GM21529 (cell line): ENCODE measurements around the gene HOXA5.
A peak's percentile ranks its signal among the peaks of the same experiment; 100 is the strongest.

Source experiments
- ATAC-seq: cut with Tn5 transposase; IDR thresholded peaks from one replicate; pipeline ENCODE4 v1.9.1; 2021; ENCODE audit not compliant: unreplicated experiment

Gene HOXA5

DNA sequence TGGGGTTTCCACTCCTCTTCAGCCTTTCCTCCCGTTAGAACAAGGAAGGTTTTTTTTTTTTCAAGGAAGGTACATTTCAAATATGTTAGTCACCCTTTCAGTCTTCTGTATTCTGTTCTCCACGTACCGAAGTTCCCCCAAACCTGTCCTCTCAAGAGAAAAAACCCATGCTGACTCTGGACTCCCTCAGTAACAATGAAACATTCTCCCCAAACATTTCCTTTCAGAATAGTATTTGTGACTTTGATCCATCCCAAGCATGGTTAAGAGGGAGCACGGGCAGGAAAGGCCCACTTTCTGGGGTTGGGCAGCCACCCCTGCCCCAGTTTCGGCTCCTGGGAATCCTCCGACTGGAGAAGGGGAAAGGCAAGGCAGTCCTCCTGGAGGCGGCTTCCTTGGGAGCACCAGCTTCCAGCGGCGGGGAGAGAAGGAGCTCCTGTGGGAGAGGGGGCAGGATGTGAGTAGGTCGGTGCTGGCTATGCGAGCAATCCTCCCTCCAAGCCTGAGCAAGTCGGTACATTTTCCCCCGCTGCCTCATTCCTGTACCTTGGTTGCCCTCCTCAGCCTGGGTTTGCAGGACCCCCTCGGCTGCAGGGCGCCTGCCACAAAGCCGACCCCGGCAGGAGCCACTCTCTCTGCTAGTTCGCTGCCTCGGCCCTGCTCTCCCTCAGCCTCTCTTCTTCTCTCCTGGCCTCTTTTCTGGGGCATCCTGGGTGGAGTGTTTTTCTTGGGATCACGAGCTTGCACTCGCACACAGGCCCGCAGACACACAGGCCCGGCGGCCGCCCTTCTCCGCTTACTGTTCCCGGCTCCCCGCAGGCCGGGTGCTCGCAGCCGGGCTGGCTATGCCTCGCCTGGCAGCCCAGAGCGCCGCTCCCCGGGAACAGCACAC is 45.5 kb downstream of the HOXA5 start:
- ATAC-seq = no peak

DNA sequence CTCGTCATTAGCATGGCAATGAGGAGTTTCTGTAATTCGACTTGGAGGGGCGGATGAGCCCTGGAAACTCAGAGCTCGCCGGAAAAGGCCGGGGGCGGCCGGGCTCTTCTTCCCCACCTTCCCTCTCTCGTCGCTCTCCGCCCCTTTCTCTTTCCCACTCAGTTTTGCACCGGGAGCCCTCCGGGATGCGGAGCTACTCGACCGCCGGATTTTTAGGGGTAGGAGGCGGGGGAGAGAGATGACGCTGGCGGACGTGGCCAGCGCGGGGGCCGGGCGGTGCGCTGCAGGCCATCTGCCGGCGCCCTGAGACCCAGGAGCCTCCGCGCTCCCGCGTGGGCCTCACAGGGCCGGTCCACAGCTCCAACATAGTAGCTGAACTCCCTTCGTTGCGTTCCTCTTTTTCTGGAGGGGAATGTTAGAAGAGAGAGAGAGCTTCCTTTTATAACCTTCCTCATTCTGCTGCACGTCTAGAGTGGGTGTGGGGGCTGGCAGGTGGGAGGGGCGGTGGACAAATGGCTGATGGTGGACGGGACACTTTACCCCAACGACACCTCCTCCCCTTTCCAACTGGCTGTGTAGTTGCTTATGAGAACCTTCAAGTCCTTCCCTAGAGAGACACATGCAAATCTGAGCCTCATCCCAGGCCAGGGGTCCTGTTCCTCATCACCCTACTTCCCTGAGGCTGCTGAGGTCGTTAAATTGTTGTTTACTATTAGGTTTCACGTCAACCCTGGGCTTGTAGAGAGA is 46.5 kb downstream of the HOXA5 start:
- ATAC-seq = peak; percentile 11

DNA sequence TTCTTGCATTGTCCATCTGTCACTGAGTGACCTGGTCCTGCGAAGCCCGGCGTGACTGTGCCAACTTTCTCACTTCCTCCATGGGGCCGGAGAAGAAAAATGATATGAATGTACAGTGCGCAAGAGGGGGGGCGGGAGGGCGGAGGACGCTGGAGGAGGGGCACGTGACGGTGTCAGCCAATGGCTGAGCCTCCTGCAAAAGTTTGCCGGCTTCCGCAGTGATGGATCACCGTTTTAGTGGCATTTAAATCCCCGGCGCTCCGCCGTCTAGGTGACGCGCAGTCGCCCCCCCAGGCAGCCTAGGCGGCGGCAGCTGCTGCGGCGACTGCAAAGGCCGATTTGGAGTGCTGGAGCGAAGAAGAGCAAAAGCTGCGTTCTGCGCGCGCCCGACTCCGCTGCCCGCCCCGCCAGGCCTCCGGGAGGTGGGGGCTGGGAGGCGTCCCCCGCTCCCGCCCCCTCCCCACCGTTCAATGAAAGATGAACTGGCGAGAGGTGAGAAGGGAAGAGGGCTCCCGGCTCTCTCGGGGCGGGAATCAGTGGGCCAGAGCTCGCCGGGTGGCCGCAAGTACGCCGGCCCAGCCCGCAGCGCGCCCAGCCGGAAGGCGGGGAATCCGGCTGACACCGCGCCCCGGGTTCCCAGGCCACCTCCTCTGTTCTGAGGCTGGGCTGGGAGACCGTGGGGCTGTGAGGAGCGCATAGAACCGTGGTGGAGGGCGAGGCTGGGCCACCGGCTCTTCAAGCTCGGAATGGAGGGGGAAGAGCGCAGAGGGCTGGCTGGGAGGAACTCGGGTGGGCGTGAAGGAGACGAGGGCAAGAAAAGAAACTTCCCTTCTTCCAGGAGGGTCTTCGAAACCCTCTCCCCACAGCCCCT is 47.3 kb downstream of the HOXA5 start, which contains the start of gene HOXA1:
Gene HOXA1 (minus strand): TSS at position 104 of the 871 bp plus-strand sequence. CDS start 88 bp downstream, at position 16.
- peak; percentile 86 for ATAC-seq

DNA sequence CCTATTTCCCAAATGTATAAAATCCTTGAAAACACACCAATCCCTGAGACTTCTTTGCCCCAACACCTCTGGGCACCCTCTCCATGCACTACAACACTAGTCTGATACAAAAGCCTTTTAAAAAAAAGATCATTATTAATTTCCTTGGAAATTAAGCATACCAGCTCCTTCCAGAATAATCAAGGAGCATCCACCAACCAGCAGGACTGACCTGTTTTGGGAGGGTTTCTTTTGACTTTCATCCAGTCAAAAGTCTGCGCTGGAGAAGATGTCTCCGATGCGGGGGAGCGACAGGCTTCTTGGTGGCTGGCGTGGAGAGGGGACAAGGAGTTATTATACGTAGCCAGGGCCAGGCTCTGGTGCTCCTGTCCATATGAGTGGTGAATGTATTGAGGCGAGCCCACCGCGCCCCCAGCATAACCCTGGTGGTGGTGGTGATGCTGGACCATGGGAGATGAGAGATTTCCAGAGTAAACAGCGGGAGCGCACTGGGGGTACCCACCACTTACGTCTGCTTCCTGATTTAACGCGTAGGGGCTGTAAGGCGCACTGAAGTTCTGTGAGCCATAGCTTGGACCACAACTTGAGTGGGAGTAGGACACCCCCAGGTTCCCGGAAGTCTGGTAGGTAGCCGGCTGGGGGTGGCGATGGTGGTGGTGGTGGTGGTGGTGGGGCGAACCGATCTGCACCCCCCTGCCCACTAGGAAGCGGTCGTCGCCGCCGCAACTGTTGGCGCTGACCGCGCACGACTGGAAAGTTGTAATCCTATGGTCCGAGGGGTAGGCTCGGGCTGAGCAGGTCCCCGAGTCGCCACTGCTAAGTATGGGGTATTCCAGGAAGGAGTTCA is 48.2 kb downstream of the HOXA5 start:
- ATAC-seq = peak; percentile 6

DNA sequence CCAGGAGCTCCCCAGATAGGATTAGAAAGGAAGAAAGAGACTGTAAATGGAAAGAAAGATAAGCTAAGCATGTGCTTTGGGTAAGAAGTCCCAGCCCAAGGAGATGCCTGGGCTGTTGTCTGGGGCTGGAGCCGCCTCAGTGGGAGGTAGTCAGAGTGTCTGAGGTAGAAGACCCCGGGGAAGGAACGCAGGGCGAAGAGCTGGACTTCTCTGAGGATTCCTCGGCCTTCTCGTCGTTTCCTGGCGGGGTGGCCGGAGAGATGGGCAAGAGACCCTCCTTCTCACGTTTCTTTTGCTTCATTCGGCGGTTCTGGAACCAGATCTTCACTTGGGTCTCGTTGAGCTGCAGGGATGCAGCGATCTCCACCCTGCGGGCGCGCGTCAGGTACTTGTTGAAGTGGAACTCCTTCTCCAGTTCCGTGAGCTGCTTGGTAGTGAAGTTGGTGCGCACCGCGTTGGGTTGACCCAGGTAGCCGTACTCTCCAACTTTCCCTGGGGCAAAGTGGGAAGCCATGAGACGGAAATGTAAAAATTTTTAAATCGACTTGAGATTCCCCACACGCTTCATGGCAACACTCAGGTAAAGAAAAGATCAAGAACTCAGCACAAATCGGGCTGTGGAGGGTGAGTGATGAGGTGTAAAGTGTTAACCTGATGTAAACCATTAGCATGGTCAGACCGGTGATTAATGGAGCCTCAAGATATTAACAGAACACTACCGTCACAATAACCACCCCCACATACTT is 49.0 kb downstream of the HOXA5 start:
- ATAC-seq = no peak

DNA sequence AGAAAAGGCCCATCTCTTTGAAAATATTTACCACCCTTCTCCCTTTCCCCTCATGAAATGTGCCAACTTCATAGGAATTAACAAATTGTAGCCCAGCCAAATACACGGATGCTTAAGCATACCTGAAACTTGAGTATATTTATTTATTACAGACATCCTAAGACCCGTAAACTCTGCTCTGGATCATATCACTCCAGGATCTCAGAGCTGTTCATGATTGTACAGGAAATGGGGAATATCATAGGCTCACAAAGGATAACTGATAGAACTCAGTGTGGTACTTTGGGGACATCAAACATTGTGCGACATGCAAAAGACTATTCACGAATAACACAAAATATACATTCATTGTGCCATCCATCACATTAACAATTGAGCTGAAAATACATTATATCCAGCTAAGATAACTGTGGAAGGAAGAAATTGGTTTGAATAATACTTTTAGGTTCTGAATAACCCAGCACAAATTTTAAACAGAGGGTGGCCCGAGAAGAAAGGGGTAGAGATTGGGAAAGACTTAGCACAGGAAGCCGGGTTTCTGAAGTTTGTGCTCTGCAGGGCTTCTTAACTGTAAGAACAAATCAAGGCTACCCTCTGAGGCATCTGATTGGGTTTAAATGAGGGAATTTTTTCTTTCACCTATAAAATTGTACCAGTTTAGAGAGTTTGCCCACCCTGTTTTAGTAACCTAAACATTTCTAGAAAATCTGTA is 50.1 kb downstream of the HOXA5 start:
- ATAC-seq = no peak

DNA sequence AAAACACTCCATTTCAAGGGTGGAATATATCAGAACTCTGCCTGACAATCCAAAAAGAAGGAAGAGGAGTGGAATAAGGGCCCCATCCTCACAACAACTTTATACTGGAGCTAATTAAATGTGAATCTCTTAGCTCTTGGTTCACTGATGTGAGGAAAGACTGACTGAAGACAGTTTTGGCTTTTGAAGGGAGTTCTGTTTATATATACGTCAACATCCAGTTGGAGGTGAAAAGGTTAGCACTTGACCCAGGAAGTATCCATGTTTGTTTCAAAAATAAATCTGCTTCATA is 50.7 kb downstream of the HOXA5 start:
- ATAC-seq = no peak

DNA sequence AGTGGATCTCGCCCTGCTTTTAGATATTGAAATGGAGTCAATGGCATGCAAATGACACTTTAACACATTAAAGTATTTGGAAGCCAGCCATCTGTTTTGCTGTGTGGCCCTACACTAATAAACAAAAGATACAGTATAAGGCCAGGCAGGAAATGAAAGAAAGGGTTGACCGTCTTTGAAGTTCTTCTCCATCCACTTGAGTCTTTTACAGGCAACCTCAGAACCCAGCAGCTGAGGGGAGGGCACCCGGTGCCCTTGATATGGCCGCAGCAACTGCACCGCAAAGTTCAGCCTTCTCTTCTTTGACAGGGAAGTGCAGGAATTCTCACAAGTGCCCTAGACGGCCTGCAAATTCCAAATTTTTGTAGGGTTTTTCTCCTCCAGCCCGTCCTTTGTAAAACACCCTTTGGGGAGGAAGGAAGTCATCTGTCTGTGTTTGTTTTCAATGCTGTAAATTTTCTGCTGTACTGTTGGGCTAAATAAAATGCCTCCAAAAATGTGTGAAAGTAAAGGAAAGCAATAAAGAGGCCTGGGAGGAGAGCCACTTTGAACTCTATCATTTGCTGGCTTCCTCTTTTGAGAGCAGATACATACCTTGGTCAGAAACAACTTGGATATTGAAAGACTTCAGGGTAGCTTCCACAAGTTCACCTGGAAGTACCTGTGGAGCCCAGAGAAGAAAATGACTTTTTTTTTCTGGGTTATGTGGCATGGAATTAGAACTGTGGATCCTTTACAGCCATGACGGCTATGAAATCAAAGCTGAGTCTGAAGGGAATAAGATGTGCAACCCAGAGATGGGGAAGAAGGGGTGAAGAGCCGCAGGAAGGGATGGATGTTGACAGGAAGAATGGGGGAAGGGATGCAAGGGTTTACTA is 51.3 kb downstream of the HOXA5 start:
- no peak for ATAC-seq

DNA sequence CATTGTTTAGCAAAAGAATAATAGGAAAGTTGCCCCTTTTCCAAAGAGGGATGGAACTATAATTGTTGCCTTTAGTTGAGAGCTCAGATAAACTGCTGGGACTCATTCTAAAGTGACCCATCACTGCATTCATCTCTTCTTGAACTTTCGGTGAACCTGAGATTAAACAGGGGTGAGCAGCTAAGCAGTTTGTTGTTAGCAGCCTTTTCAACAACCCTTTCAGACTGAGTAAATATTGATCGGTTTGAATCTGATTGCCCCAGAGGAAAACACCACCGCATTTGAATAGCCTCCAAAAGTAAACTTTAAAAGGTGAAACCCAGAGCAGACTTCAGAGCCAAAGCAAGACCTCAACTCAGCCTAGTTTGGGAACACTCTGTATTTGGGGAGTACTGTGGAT is 52.4 kb downstream of the HOXA5 start:
- ATAC-seq = no peak
